Left hindlimb (tissue), 1 donor: ENCODE results near the gene GNB1.
A peak's percentile ranks its signal among the peaks of the same experiment; 100 is the strongest.
"Not testable (repeated sequence)": the region's sequence is repeated elsewhere in the genome, so short reads cannot be mapped to it uniquely, and the experiment has no call there.

ENCODE experiments used
- DNase-seq: peaks from one replicate; pipeline ENCODE4 v3.0.0-alpha.2; 2018

The GNB1 gene

DNA sequence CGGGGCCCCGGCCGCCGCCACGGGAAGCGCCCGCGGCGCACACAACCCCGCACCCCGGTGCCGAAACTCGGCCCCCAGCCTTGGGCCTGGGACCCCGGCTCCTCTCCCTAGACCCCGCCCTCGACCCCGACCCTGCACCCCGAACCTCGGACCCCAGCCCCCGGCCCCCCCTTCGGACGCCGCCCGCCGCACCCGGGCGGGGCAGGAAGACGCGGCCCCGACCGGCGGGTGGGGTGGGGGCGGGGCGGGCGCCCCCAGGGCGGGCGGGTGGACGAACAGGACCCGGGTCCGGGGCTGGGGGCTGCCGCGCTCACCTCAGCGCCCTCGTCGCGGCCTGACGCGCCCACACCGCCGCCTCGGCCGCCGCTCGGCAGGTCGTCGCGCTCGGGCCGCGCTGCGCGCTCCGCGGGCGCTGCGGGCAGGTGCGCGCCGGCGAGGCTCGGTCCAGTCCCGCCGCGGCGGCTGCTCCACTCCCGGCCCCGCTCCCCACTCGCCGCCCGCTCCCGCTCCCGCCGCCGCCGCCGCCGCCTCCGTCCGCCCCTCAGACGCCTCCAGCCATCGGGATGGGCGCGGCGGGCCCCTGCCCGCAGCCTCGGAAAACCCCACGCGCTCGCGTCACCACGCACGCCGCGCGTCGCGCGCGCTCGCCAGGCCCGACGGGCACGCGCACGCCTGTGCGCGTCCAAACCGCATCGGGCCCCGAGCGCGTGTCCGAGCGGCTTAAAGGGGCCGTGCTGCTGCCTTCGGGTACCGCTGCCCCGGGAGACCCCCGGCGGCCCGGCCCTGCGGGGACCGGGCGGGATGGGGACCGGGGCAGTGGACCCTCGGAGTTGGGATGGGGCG lies at the start of gene GNB1:
Gene GNB1 (minus strand): TSS at position 582 of the 843 bp plus-strand sequence. CDS start 65,634 bp downstream, outside the sequence.
- DNase-seq: peak; percentile 93

GRCh38 chr1:1940123-1940425 lies 49.2 kb upstream of the GNB1 start:
- DNase-seq: no peak

DNA sequence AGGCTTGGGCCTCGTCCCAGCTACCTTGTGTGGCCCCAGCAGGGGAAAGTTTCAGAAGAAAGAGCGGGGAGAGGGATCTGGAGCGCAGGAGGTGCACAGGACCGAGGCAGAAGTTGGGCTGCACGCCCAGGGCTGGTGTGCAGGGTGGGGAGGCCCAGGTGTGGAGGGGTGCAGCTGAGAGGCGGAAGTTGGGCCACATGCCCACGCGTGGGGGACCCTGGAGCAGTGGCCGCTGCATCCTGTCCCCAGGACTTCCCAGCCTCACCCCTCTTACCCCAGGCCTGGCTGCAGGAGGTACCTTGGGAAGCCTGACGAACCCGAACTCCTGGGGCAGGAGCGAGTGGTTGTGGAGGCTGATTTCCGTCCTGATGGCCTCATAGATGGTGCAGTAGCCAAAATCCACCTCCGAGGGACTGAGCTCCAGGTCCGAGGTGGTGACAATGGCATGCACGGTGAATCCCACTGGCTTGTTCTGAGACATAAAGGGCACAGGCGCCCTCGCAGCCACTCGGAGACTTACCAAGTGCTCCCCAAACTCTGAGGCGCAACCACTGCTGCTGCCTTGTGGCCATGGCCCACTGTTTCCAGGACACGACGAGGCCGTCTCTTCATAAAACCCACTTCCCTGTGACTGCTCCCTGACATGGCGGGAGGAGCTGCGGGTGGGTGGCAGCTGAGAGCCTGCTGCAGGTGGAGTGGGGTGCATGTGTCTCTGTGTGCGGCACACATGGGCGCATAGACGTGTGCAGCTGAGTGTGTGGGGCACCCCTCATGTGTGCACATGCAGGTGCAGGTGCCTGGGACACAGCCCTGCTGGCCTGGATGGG lies 48.6 kb upstream of the GNB1 start:
- no peak for DNase-seq

- DNase-seq: no peak
These were observed 47.9 kb upstream of the GNB1 start for GRCh38 chr1:1938613-1939295.

GRCh38 chr1:1938276-1938573 lies 47.3 kb upstream of the GNB1 start:
- no peak for DNase-seq

- no peak for DNase-seq
These were observed 46.8 kb upstream of the GNB1 start for GRCh38 chr1:1937549-1938275.

- peak; percentile 15 for DNase-seq
These were observed 46.2 kb upstream of the GNB1 start for GRCh38 chr1:1937061-1937460.

DNA sequence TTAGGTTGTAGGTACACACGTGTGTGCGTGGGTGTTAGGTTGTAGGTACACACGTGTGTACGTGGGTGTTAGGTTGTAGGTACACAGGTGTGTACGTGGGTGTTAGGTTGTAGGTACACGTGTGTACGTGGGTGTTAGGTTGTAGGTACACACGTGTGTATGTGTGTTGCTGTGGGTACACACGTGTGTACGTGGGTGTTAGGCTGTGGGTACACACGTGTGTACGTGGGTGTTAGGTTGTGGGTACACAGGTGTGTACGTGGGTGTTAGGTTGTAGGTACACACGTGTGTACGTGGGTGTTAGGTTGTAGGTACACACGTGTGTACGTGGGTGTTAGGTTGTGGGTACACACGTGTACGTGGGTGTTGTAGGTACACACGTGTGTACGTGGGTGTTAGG lies 44.0 kb upstream of the GNB1 start:
- not testable (repeated sequence) for DNase-seq

GRCh38 chr1:1929639-1930545 lies 39.0 kb upstream of the GNB1 start:
- peak; percentile 28 for DNase-seq

- DNase-seq: no peak
These were observed 38.3 kb upstream of the GNB1 start for GRCh38 chr1:1929102-1929638.

- DNase-seq: peak; percentile 25
These were observed 37.6 kb upstream of the GNB1 start for GRCh38 chr1:1928231-1929101.

GRCh38 chr1:1927751-1928150 lies 36.9 kb upstream of the GNB1 start:
- DNase-seq: peak; percentile 23

DNA sequence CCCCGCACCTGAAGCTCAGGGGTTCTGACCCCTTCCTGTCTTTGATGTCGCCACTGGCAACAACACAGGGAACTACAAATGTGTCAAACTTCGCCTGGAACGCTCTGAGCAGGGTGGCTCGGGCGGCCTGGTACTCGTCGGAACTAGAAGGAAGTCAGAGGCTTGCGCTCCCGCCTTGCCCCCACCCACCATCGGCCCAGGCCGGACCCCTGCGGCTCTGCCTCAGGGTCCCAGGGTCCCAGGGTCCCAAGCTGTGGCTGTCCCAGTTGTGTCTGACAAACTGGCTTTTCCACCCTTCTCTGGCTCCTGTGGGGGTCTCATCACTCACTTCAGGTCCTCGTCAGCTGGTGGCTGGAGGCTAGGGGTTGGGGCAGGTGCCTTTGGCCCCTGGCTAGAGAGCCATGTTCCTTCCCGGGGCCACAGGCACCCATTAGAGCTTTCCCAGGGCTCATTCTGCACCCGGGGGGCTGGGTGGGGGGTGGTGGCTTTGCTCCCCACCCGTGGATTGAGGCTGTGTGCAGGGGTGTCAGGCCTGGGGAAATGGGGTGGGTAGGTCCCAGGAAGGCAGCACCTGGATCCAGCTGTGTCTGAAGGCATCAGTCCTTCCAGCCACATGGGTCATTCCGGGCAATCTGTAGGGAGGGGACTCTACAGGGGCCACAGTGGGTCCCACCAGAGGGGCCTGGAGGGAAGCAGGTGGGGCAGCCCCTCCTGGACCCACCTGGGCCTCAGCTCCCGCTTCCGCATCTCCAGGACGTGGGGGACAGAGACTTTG lies 36.2 kb upstream of the GNB1 start:
- peak; percentile 18 for DNase-seq

DNA sequence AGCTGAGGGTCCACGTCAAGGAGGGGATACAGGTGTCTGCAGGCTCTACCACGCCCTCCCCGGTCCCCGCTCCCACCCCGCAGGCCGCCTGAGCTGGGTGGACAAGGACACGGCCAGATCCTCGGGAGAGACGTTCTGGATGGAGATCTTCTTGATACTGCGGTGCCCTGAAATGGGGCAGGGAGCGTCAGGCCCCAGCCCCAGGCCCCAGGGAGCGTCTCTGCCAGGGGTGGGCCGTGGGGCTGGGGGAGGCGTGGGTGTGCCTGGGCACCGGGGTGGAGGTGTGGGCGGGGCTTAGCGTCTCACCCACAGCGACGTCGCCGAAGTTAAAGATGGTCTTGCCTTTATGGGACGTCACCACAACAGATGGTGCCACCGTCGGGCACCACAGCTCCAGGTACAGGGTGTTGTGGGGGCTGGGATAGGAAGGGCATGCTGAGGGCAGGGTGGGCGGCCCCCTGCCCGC lies 35.5 kb upstream of the GNB1 start:
- peak; percentile 28 for DNase-seq

- DNase-seq: peak; percentile 23
These were observed 34.8 kb upstream of the GNB1 start for GRCh38 chr1:1925437-1926345.

DNA sequence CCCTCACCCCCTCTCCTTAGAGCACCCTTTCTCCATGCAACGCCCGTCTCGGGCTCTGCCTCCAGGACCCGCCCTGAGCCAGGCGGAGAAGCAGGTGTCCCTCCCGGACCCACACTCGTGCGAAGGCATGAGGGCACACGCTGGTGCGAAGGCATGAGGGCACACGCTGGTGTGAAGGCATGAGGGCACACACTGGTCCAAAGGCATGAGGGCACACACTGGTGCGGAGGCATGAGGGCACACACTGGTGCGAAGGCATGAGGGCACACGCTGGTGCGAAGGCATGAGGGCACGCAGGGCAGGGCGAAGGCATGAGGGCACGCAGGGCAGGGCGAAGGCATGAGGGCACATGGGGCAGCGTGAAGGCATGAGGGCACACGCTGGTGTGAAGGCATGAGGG lies 34.0 kb upstream of the GNB1 start:
- DNase-seq: no peak

DNA sequence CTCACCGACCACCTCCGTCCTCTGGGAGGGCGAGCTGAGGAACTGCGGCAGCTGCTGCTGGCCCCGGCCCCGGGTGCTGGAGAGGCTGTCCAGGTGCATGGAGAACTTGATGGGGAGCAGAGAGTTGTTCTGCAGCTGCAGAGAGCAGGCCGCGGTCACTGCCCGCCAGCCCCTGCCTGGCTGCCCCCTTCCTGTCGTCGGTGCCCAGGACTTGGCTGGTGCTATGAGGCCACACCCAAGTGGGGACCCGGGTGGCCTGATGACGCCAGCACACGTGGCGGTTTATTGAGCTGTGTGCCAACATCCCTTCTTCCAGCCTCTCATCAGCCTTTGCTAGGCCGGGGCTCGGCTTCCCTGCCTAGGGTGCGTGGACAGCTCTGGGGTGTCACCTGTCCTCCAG lies 33.5 kb upstream of the GNB1 start:
- DNase-seq: peak; percentile 61
